Mucosa of descending colon (tissue), 3 donors: Measurements from ENCODE around the gene PRUNE2. TPM values are rescaled to one million over a fixed set of nuclear protein-coding genes. Genes with fewer than 3 reads are reported as not detected.

Experiments used
- ATAC-seq: fragments of 200-7000 bp; cut with Tn5 transposase; one replicate; pipeline ENCODE4 v1.9.1; 2020; ENCODE audit warnings: mild to moderate bottlenecking, moderate library complexity
- DNase-seq, 3 donors: peaks; one replicate each; pipeline ENCODE4 v3.0.0-alpha.2; 2020
- H3K36me3 ChIP-seq: fragments of 200-600 bp; one replicate; pipeline ENCODE4 v1.8.0; 2021; ENCODE audit warnings: low read depth, mild to moderate bottlenecking
- H3K4me1 ChIP-seq: fragments of 200-600 bp; one replicate; pipeline ENCODE4 v1.8.0; 2021; ENCODE audit warnings: low read depth, mild to moderate bottlenecking
- H3K4me3 ChIP-seq: fragments of 200-600 bp; one replicate; pipeline ENCODE4 v1.8.0; 2021; ENCODE audit warnings: mild to moderate bottlenecking
- H3K9me3 ChIP-seq: fragments of 200-600 bp; one replicate; pipeline ENCODE4 v1.8.0; 2021; ENCODE audit warnings: mild to moderate bottlenecking
- CTCF ChIP-seq: fragments of 200-600 bp; IDR thresholded peaks from one replicate; pipeline ENCODE4 v1.8.0; 2022; ENCODE audit warnings: antibody characterized with exemption, mild to moderate bottlenecking
- intact Hi-C, 2 donors: fragments of 100-400 bp; cut with DNase I in 1 of 2; cut with micrococcal nuclease in 1 of 2; formaldehyde crosslinking; loops; one replicate each; pipeline versions ENCODE4 v1.11.0 to v1.11.1; 2022; cut with DNase I, micrococcal nuclease
- total RNA-seq, 3 donors: library from RNA; stranded (reverse); fragmentation: NEBNext Ultra II Directional in 2 of 3; extraction: Animal tissue kit (Norgen Biotek cat#: 25700) in 2 of 3; gene quantifications; one replicate each; pipeline versions ENCODE4 v1.2.1 to v1.2.4, GENCODE V29; 2021 to 2023
- donor health status: DM: no; HTN: no; CAD: no; lungs with moderate emphysema.
- donor health status: DM: no; HTN: no; CAD: no.
- donor health status: DM: no; HTN: yes; CAD: no.

Gene PRUNE2
- total RNA-seq, 3 donors from 2014 or later, result 48.2 to 437 (median 62.4) TPM

- no peaks in the 10 kb centered on the region for H3K4me1 ChIP-seq
- H3K9me3 ChIP-seq, result no peaks in the 10 kb centered on the region
- intact Hi-C loops, result no loop called here
- H3K36me3 ChIP-seq, result no peaks in the 10 kb centered on the region
- DNase-seq (no peak), ATAC-seq (peak; percentile 91)
- H3K4me3 ChIP-seq, result no peak overlapping the region
- peak; percentile 50 for TF ChIP-seq CTCF
Measured at GRCh38 chr9:76658510-76659231, 247.2 kb downstream of the PRUNE2 start.

DNA sequence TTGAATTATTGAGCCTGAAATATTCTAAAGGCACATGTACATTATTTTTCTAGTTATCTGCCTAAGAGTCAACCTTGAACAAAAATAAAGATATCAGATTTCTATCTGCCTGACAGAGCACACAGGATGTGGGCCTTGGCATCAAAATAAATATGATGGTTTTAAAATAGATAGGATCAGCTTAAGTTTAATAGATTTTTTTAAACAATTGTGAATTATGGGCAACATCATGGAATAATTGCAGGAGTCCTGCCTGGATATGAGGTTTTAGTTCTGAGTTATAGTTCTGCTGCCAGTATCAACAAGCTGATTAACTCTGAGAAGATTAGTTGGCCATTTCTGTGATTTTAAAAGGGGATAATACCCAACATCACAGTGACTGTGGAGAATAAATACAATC is 248.6 kb downstream of the PRUNE2 start:
- H3K4me3 ChIP-seq, result no peak overlapping the region
- ATAC-seq (no peak), DNase-seq (no peak)
- intact Hi-C loops, result no loop called here
- no peaks in the 10 kb centered on the region for H3K36me3 ChIP-seq
- H3K4me1 ChIP-seq, result no peaks in the 10 kb centered on the region
- H3K9me3 ChIP-seq, result no peaks in the 10 kb centered on the region
- no peak for TF ChIP-seq CTCF

- Histone ChIP-seq H3K4me3 (no peak overlapping the region), H3K36me3 (no peaks in the 10 kb centered on the region), H3K4me1 (no peaks in the 10 kb centered on the region), H3K9me3 (no peaks in the 10 kb centered on the region)
- ATAC-seq (no peak), DNase-seq (no peak)
- no peak for TF ChIP-seq CTCF
- intact Hi-C loops, result no loop called here
Measured at GRCh38 chr9:76655971-76656370, 249.9 kb downstream of the PRUNE2 start.

- intact Hi-C loops, result no loop called here
- no peak for DNase-seq
- Histone ChIP-seq H3K9me3 (no peaks in the 10 kb centered on the region), H3K36me3 (no peaks in the 10 kb centered on the region), H3K4me1 (no peaks in the 10 kb centered on the region), H3K4me3 (no peak overlapping the region)
- ATAC-seq, result no peak
- TF ChIP-seq CTCF, result no peak
Measured at GRCh38 chr9:76655121-76655541, 250.8 kb downstream of the PRUNE2 start.

DNA sequence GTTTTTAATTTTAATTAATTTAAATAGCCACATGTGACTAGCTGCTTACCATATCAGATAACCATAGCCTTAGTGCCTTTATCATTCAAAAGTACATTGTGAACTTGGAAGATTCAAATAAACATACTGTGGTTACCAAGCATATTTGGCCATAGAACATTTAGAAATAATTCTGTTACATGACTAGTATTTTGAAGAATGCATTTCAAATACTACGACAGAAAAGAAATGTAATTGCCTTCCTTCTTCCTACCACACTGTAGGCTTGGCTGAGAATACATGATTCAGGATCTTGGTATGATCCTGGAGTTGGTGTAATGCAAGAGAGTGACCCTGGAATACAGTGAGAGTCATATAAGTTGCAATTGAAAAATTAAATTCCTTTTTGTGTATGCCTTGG is 251.3 kb downstream of the PRUNE2 start:
- Histone ChIP-seq H3K36me3 (no peaks in the 10 kb centered on the region), H3K4me1 (no peaks in the 10 kb centered on the region), H3K9me3 (no peaks in the 10 kb centered on the region), H3K4me3 (no peak overlapping the region)
- TF ChIP-seq CTCF, result no peak
- intact Hi-C loops, result no loop called here
- ATAC-seq (no peak), DNase-seq (no peak)
